ENCODE measurements around the gene IMPACT. TPM values are rescaled to one million over a fixed set of nuclear protein-coding genes. Genes with fewer than 3 reads are reported as not detected.

IMPACT gene
- total RNA-seq, 1 donor from 2014 or later = 11.6 TPM

DNA sequence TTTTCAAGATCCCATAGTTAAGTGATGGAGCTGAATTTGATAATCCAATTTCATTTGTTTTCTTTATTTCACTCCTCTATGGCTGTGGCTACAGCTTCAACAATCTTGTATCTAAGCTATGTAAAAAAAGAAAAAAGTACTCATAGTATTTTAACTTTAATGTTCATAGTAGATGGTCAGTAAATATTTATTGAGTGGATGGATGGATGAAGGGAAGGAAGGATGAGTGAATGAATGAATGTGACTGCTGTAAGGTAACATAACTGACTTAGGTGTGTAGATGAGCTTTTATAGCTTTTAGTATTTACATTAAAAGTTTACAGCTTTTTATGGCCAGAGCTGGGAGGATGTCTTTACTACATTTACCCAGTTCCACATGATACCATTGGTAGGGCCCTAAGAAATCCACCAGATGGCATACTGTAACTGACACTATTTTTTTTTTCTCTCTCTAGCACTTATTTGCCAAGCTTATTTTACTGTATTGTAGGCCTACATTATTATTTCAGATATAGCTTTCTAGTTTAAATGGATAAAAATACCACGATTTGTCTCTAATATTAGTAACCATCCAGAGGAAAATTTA lies 20.6 kb downstream of the IMPACT start:
- H3K27ac Mint-ChIP-seq (ENCODE audit: unreplicated experiment) = no peak overlapping the region
- no peak for TF ChIP-seq CTCF (IDR thresholded peaks at IDR 0.05; ENCODE audit: partially characterized antibody, unreplicated experiment)
- no peaks in the 10 kb centered on the region for H3K4me1 Mint-ChIP-seq (ENCODE audit: low read depth, unreplicated experiment)
- no peaks in the 10 kb centered on the region for H3K36me3 Mint-ChIP-seq (ENCODE audit: unreplicated experiment)
- no peak overlapping the region for H3K4me3 Mint-ChIP-seq (ENCODE audit: unreplicated experiment)
- DNase-seq = no peak
- H3K9me3 Mint-ChIP-seq (ENCODE audit: unreplicated experiment) = no peaks in the 10 kb centered on the region
- H3K27me3 Mint-ChIP-seq (ENCODE audit: unreplicated experiment) = no peaks in the 10 kb centered on the region

- Mint-ChIP-seq H3K4me1 (ENCODE audit: low read depth, unreplicated experiment) (no peaks in the 10 kb centered on the region), H3K9me3 (ENCODE audit: unreplicated experiment) (no peaks in the 10 kb centered on the region), H3K27ac (ENCODE audit: unreplicated experiment) (no peak overlapping the region), H3K4me3 (ENCODE audit: unreplicated experiment) (no peak overlapping the region), H3K27me3 (ENCODE audit: unreplicated experiment) (no peaks in the 10 kb centered on the region), H3K36me3 (ENCODE audit: unreplicated experiment) (no peaks in the 10 kb centered on the region)
- no peak for DNase-seq
- TF ChIP-seq CTCF (IDR thresholded peaks at IDR 0.05; ENCODE audit: partially characterized antibody, unreplicated experiment) = no peak
Observed at GRCh38 chr18:24447961-24448360, 21.5 kb downstream of the IMPACT start.

GRCh38 chr18:24456549-24456948 lies 30.1 kb downstream of the IMPACT start:
- no peak for DNase-seq
- TF ChIP-seq CTCF (IDR thresholded peaks at IDR 0.05; ENCODE audit: partially characterized antibody, unreplicated experiment) = no peak
- H3K27me3 Mint-ChIP-seq (ENCODE audit: unreplicated experiment) = no peaks in the 10 kb centered on the region
- no peaks in the 10 kb centered on the region for H3K36me3 Mint-ChIP-seq (ENCODE audit: unreplicated experiment)
- no peak overlapping the region for H3K4me3 Mint-ChIP-seq (ENCODE audit: unreplicated experiment)
- H3K27ac Mint-ChIP-seq (ENCODE audit: unreplicated experiment) = no peak overlapping the region
- H3K9me3 Mint-ChIP-seq (ENCODE audit: unreplicated experiment) = no peaks in the 10 kb centered on the region
- no peaks in the 10 kb centered on the region for H3K4me1 Mint-ChIP-seq (ENCODE audit: low read depth, unreplicated experiment)

GRCh38 chr18:24459772-24460171 lies 33.3 kb downstream of the IMPACT start:
- Mint-ChIP-seq H3K9me3 (ENCODE audit: unreplicated experiment) (no peaks in the 10 kb centered on the region), H3K27me3 (ENCODE audit: unreplicated experiment) (no peaks in the 10 kb centered on the region), H3K4me3 (ENCODE audit: unreplicated experiment) (no peak overlapping the region), H3K27ac (ENCODE audit: unreplicated experiment) (no peak overlapping the region), H3K4me1 (ENCODE audit: low read depth, unreplicated experiment) (peaks cover 3% of the 10 kb centered on the region), H3K36me3 (ENCODE audit: unreplicated experiment) (no peaks in the 10 kb centered on the region)
- DNase-seq = no peak
- TF ChIP-seq CTCF (IDR thresholded peaks at IDR 0.05; ENCODE audit: partially characterized antibody, unreplicated experiment) = no peak

DNA sequence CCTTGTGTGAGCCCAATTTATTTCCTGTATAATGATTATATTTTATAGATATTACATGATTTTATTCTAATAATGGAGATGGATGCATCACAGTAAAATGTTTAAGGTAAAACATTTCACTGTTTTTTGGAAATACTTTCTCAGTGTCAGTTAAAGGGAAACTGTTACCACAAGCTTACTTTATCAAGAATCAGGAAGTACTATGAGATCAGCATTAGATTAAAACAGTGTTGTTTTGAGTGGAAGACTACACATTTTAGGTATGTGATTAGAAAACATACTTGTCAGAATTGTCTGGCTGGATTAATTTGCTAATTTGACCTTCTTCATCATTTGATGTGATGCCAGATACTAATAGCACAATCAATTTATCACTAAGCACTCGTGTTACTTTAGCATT lies 33.9 kb downstream of the IMPACT start, which contains the start of gene HRH4:
Gene HRH4 (plus strand): TSS at position 250 of the 400 bp plus-strand sequence. CDS start 92 bp downstream, at position 342.
- no peak within 1 kb of the TSS for H3K27ac Mint-ChIP-seq (ENCODE audit: unreplicated experiment)
- peaks cover 3% of the 10 kb centered on the region for H3K4me1 Mint-ChIP-seq (ENCODE audit: low read depth, unreplicated experiment)
- no peak for TF ChIP-seq CTCF (IDR thresholded peaks at IDR 0.05; ENCODE audit: partially characterized antibody, unreplicated experiment)

More for the DNA sequence above, 33.9 kb downstream of the IMPACT start, which contains the start of gene HRH4:
- no peak for DNase-seq
- Mint-ChIP-seq H3K36me3 (ENCODE audit: unreplicated experiment) (no peaks in the 10 kb centered on the region), H3K4me3 (ENCODE audit: unreplicated experiment) (no peak within 1 kb of the TSS), H3K9me3 (ENCODE audit: unreplicated experiment) (no peaks in the 10 kb centered on the region), H3K27me3 (ENCODE audit: unreplicated experiment) (no peaks in the 10 kb centered on the region)

All from glutamatergic neuron (in vitro differentiated cells).